ENCODE data around the gene MAL.

DNA sequence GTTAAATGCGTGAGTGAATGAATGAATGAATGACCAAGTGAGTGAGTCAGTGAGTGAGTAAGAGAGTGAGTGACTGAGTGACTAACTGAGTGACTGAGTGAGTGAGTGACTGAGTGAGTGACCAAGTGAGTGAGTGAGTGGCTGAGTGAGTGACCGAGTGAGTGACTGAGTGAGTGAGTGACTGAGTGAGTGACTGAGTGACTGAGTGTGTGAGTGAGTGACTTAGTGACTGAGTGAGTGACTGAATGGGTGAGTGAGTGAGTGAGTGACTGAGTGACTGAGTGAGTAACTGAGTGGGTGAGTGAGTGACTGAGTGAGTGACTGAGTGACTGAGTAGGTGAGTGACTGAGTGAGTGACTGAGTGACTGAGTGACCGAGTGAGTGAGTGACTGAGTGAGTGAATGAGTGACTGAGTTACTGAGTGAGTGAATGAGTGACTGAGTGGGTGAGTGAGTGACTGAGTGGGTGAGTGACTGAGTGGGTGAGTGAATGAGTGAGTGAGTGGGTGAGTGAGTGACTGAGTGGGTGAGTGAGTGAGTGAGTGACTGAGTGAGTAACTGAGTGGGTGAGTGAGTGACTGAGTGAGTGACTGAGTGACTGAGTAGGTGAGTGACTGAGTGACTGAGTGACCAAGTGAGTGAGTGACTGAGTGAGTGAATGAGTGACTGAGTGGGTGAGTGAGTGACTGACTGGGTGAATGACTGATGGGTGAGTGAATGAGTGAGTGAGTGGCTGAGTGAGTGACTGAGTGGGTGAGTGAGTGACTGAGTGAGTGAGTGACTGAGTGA, 11.3 kb downstream of the MAL start:
- TF ChIP-seq EZH2phosphoT487 (IDR thresholded peaks at IDR 0.05; ENCODE audit: borderline replicate concordance, low read length) (no peak), EZH2 (IDR thresholded peaks at IDR 0.05; ENCODE audit: low read length, unreplicated experiment) (no peak)
- TF ChIP-seq, protein P1, sequence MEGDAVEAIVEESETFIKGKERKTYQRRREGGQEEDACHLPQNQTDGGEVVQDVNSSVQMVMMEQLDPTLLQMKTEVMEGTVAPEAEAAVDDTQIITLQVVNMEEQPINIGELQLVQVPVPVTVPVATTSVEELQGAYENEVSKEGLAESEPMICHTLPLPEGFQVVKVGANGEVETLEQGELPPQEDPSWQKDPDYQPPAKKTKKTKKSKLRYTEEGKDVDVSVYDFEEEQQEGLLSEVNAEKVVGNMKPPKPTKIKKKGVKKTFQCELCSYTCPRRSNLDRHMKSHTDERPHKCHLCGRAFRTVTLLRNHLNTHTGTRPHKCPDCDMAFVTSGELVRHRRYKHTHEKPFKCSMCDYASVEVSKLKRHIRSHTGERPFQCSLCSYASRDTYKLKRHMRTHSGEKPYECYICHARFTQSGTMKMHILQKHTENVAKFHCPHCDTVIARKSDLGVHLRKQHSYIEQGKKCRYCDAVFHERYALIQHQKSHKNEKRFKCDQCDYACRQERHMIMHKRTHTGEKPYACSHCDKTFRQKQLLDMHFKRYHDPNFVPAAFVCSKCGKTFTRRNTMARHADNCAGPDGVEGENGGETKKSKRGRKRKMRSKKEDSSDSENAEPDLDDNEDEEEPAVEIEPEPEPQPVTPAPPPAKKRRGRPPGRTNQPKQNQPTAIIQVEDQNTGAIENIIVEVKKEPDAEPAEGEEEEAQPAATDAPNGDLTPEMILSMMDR (conservative IDR thresholded peaks at IDR 0.05; ENCODE audit: low read depth, low read length) = no peak
